T47D (cell line): ENCODE results near the gene NOX5.

ENCODE experiments used
- DNase-seq, 2 experiments: peaks; one replicate each; pipeline versions ENCODE4 v3.0.0 to v3.0.0-alpha.2; 2011 to 2012; ENCODE audit warnings: low read depth in 1 of 2, low spot score in 1 of 2
- JUND ChIP-seq: IDR thresholded peaks from 2 replicates; pipeline ENCODE4 v1.6.1; 2012; ENCODE audit warnings: low read depth
- in situ Hi-C: cut with HindIII; loops from 2 replicates; pipeline ENCODE4 v1.10.0; 2016; ENCODE audit warnings: low sequenced_read_pairs, low pct_unique_long_range_greater_than_20kb

The NOX5 gene

DNA sequence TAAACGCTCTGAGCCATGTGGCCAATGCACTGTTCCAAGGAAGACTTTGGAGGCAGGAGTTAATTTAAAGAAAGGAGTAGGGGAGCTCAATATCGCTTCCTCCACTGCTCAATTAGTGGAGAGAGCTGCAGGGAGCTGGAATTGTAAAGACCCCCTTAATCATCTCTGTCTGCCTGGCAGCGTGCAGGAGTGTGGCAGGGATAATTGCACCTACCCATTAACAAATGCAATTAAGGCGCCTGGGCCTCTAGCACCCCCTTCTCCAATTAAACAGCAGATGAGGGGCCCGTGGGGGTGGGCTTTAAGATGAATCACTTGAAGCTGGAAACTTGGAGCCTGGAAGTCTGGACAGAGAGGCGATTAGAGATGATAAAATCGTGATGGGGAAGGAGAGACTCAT is 84.3 kb downstream of the NOX5 start:
- TF ChIP-seq JUND: no peak
- no peak for DNase-seq
- in situ Hi-C loops: no loop called here

DNA sequence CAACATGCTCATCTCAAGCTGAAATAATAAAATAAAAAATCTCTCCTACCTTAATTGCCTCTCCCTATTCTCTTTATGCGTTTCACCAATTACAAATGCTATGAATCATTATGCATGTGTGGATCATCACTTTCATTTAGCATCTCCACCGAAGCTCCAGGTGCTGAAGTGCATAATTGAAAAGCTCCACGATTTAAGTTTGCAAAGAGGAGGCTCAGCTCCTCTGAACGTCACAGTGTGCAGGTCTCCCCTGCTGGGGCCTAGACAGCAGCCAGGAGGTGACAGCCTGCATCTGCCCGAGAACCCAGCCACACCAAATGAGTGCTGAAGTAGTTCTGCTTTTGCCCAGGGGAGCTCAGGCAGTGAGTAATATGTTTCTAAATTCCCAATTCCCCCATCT is 85.4 kb downstream of the NOX5 start:
- no peak for TF ChIP-seq JUND
- no peak for DNase-seq

GRCh38 chr15:69100821-69101220 is 86.3 kb downstream of the NOX5 start:
- no peak for TF ChIP-seq JUND
- no peak for DNase-seq

More for the DNA sequence above, 85.4 kb downstream of the NOX5 start:
- in situ Hi-C loops: no loop called here

DNA sequence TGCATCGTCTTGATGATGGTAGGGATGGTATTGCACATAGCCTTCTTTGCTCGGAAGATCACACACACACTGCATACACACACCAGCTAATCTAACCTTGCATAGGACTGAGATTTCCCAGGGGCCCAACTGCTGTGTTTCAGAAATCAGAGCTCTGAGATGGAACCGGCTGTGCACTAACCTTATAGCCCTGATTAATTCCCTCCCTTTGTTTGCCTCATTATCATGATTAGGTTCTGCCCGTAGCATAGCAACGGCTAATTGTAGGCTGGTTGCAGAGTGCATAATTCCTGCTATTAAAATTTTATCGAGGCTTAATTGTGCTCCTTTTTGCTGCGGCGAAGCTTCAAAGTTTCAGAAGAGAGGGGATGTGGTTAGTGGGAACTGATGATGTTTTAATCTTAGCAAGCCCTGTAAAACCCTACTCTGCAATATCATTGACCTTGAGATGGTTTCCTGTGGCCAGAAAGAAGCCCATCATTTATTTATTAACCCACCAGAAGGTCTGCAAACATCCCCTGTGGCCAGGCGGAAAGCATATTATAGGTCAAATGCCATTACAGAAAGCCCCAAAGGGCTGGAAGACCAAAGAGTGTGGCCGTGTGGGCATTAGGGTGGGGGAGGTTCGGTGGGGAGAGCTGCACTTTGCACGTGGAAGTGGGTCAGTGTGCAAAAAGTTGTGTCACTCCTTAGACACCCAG is 89.7 kb downstream of the NOX5 start:
- DNase-seq: no peak
- in situ Hi-C loops: no loop called here
- TF ChIP-seq JUND: no peak

More at GRCh38 chr15:69100821-69101220, 86.3 kb downstream of the NOX5 start:
- in situ Hi-C loops: no loop called here

- DNase-seq: no peak
- no peak for TF ChIP-seq JUND
- in situ Hi-C loops: no loop called here
Measured at GRCh38 chr15:69105451-69105985, 91.0 kb downstream of the NOX5 start.

- TF ChIP-seq JUND: no peak
- in situ Hi-C loops: no loop called here
- DNase-seq: peak; percentile 13 to 38
Measured at GRCh38 chr15:69107025-69107620, 92.6 kb downstream of the NOX5 start.
